ENCODE data around the gene ARMC3.
"Not testable (repeated sequence)": the region's sequence is repeated elsewhere in the genome, so short reads cannot be mapped to it uniquely, and the experiment has no call there.

Gene ARMC3

GRCh38 chr10:22927661-22928403 lies at the start of gene ARMC3:
TSS of gene ARMC3 (plus strand) at chr10:22928053. CDS start at chr10:22931997, 3,944 bp downstream.
- DNase-seq (ENCODE audit: low read depth, low spot score) = peak; percentile 88

GRCh38 chr10:22891797-22892196 lies 36.1 kb upstream of the ARMC3 start:
- DNase-seq (ENCODE audit: low read depth, low spot score) = no peak

GRCh38 chr10:22893781-22894180 lies 34.1 kb upstream of the ARMC3 start:
- DNase-seq (ENCODE audit: low read depth, low spot score) = no peak

GRCh38 chr10:22894714-22895113 lies 33.1 kb upstream of the ARMC3 start:
- peak; percentile 54 for DNase-seq (ENCODE audit: low read depth, low spot score)

GRCh38 chr10:22895252-22895651 lies 32.6 kb upstream of the ARMC3 start:
- no peak for DNase-seq (ENCODE audit: low read depth, low spot score)

GRCh38 chr10:22897371-22897770 lies 30.5 kb upstream of the ARMC3 start:
- peak; percentile 29 for DNase-seq (ENCODE audit: low read depth, low spot score)

GRCh38 chr10:22899307-22899706 lies 28.5 kb upstream of the ARMC3 start:
- DNase-seq (ENCODE audit: low read depth, low spot score) = no peak

GRCh38 chr10:22899775-22900174 lies 28.1 kb upstream of the ARMC3 start:
- no peak for DNase-seq (ENCODE audit: low read depth, low spot score)

- DNase-seq (ENCODE audit: low read depth, low spot score) = no peak
These were observed 26.8 kb upstream of the ARMC3 start for GRCh38 chr10:22900841-22901601.

GRCh38 chr10:22902147-22902546 lies 25.7 kb upstream of the ARMC3 start:
- DNase-seq (ENCODE audit: low read depth, low spot score) = not testable (repeated sequence)

GRCh38 chr10:22903694-22904093 lies 24.2 kb upstream of the ARMC3 start:
- no peak for DNase-seq (ENCODE audit: low read depth, low spot score)

GRCh38 chr10:22906767-22907166 lies 21.1 kb upstream of the ARMC3 start:
- DNase-seq (ENCODE audit: low read depth, low spot score) = no peak

- DNase-seq (ENCODE audit: low read depth, low spot score) = no peak
These were observed 19.0 kb upstream of the ARMC3 start for GRCh38 chr10:22908837-22909236.

GRCh38 chr10:22909673-22910072 lies 18.2 kb upstream of the ARMC3 start:
- not testable (repeated sequence) for DNase-seq (ENCODE audit: low read depth, low spot score)

- DNase-seq (ENCODE audit: low read depth, low spot score) = no peak
These were observed 16.8 kb upstream of the ARMC3 start for GRCh38 chr10:22911067-22911466.

- DNase-seq (ENCODE audit: low read depth, low spot score) = no peak
These were observed 15.7 kb upstream of the ARMC3 start for GRCh38 chr10:22911889-22912762.

GRCh38 chr10:22912763-22913384 lies 15.0 kb upstream of the ARMC3 start:
- no peak for DNase-seq (ENCODE audit: low read depth, low spot score)

GRCh38 chr10:22913474-22914092 lies 14.3 kb upstream of the ARMC3 start:
- DNase-seq (ENCODE audit: low read depth, low spot score) = no peak

- no peak for DNase-seq (ENCODE audit: low read depth, low spot score)
These were observed 12.5 kb upstream of the ARMC3 start for GRCh38 chr10:22915314-22915713.

GRCh38 chr10:22925088-22925487 lies 2.8 kb upstream of the ARMC3 start:
- DNase-seq (ENCODE audit: low read depth, low spot score) = no peak

GRCh38 chr10:22927166-22927565 lies 687 bp upstream of the ARMC3 start:
- no peak for DNase-seq (ENCODE audit: low read depth, low spot score)

All from ELF-1 (cell line).